Heart right ventricle (tissue), 16 donors: ENCODE measurements around the gene SLC6A6. TPM values are rescaled to one million over a fixed set of nuclear protein-coding genes. Genes with fewer than 3 reads are reported as not detected.

Experiments
- ATAC-seq, 8 donors: fragments of 200-7000 bp; cut with Tn5 transposase; one replicate each; pipeline ENCODE4 v1.9.1; 2020; ENCODE audit warnings: mild to moderate bottlenecking in 8 of 8, moderate library complexity in 8 of 8, moderate number of reproducible peaks in 1 of 8
- DNase-seq, 2 donors: peaks; one replicate each; pipeline ENCODE4 v3.0.0-alpha.2; 2020
- H3K27ac ChIP-seq, 10 donors: fragments of 200-600 bp; sonication (generic) in 2 of 10; one replicate each; pipeline versions ENCODE4 v1.5.0 to v1.8.0; 2020 to 2022; ENCODE audit warnings: mild to moderate bottlenecking in 3 of 10
- H3K27me3 ChIP-seq, 7 donors: fragments of 200-600 bp; one replicate each; pipeline ENCODE4 v1.8.0; 2021 to 2022; ENCODE audit warnings: mild to moderate bottlenecking in 2 of 7
- H3K36me3 ChIP-seq, 9 donors: fragments of 200-600 bp; sonication (generic) in 1 of 9; one replicate each; pipeline versions ENCODE4 v1.5.0 to v1.8.0; 2020 to 2022; ENCODE audit warnings: mild to moderate bottlenecking in 2 of 9
- H3K4me1 ChIP-seq, 9 donors: fragments of 200-600 bp; sonication (generic) in 1 of 9; one replicate each; pipeline versions ENCODE4 v1.5.0 to v1.8.0; 2020 to 2022; ENCODE audit warnings: mild to moderate bottlenecking in 4 of 9
- H3K4me3 ChIP-seq, 10 donors: fragments of 200-600 bp; sonication (generic) in 2 of 10; one replicate each; pipeline versions ENCODE4 v1.5.0 to v1.8.0; 2020 to 2022; ENCODE audit warnings: mild to moderate bottlenecking in 7 of 10, moderate library complexity in 2 of 10
- H3K9me3 ChIP-seq, 11 donors: fragments of 200-600 bp in 10 of 11; sonication (generic) in 2 of 11; one replicate each; pipeline versions ENCODE4 v1.5.0 to v1.8.0; 2013 to 2022; ENCODE audit warnings: mild to moderate bottlenecking in 2 of 11, control low read depth in 1 of 11, moderate library complexity in 1 of 11
- CTCF ChIP-seq, 9 donors: fragments of 200-600 bp; sonication (generic) in 2 of 9; IDR thresholded peaks; one replicate each; pipeline versions ENCODE4 v1.5.0 to v1.8.0; 2021 to 2022; ENCODE audit warnings: antibody characterized with exemption in 9 of 9, mild to moderate bottlenecking in 5 of 9, moderate library complexity in 1 of 9
- WGBS, 2 donors: extraction: QIAGEN DNeasy Blood & Tissue Kit; methylation state at CpG; one replicate each; pipeline ENCODE4 v1.1.7; 2013; ENCODE audit warnings: inconsistent platforms in 1 of 2; 5-methylcytosine and 5-hydroxymethylcytosine counted together
- intact Hi-C, 10 donors: fragments of 100-400 bp; cut with DNase I; formaldehyde crosslinking; loops; one replicate each; pipeline versions ENCODE4 v1.11.1 to v1.14.2; 2022
- polyA plus RNA-seq, 2 donors: library from polyadenylated mRNA; stranded (reverse); fragments of 200-250 nt; gene quantifications; one replicate each; pipeline ENCODE4 v1.2.3, GENCODE V29; 2013
- total RNA-seq, 10 donors: library from RNA; stranded (reverse); fragmentation: NEBNext Ultra II Directional in 3 of 10; extraction: Animal tissue kit (Norgen Biotek cat#: 25700) in 3 of 10; gene quantifications; one replicate each; pipeline versions ENCODE4 v1.2.1 to v1.2.4, GENCODE V29; 2021 to 2023
- donor health status: Arrhythmogenic right ventricular cardiomyopathy.
- donor health status: ischemic (EF 13 %, LVEDD 7.1; RV severe dilation, severe dysfunction).
- donor health status: healthy with polysubstance abuse.
- donor health status: DM: no; HTN: yes; CAD: no.
- donor health status: DM: no; HTN: no; CAD: no.
- donor health status: ischemic (EF 25% LVEDD 6.9; RV normal size, moderate dysfunction).
- donor health status: ischemic (EF 25% LVEDD 5.7; RV mildly dilated, moderate dysfunction).
- donor health status: healthy.
- donor health status: DM: yes; HTN: yes; CAD: no.
- donor health status: Ischemic cardiomyopathy.
- donor health status: ischemic (EF 35%, LVEDD 5.7; RV mildly dilated, moderate dysfunction).
- donor health status: nonischemic (EF 11% LVEDD 7.7; RV severe dilation, severe dysfunction).
- donor health status: DM: yes; HTN: yes; CAD: no.
- donor health status: PGD.
- donor health status: ischemic (EF 29% LVEDD 5.4; RV normal size, mild dysfunction).
- donor health status: nonischemic (EF 23%, LVEDD 6.1; RV moderate dilation, normal function).

The SLC6A6 gene
- total and polyA plus RNA-seq, 12 donors: 7.7 to 68.7 (median 44.0) TPM

DNA sequence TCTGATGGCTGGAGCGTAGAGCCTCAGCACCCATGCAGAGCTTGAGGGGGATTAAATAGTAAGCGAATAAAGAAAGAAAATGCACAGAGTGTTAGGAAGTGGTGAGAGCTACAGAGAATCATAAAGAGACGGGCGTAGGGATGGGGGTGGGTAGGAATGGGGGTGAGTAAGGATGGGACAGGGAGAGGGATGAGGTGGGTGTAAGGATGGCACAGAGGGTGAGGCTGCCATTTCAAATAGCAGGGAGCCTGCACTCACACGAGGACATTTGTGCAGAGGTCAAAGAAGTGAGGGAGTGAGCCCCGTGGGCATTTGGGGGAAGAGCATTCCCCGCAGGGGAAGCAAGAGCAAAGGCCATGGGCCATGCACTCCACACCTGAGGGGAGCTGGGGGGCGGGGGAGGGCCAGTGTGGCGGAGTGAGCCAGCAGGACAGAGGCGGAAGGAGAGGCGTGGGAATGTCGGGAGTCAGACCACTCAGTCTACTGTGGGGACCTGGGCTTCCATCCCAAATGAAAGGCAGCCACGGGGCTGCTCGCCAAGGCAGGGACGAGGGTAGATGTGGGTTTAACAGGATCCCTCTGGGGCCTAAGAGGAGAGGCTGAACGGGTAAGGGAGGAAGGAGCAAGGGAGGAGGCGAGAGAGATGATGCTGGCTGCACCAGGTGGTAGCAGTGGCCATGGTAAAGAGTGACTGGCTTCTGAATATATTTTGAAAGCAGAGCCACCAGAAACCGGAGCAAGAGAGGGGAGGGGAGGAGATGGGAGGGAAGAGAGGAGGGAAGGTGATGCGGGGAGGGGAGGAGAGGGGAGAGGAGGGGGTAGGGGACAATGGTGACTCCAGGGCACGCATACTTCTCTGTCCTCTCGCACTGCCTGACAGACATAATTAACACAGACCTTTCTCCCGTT lies 35.2 kb upstream of the SLC6A6 start:
- H3K36me3 ChIP-seq: no peaks in the 10 kb centered on the region
- H3K9me3 ChIP-seq: no peaks in the 10 kb centered on the region
- WGBS, 2 donors: 61 to 62% methylated on average over 22 of the region's 22 CpGs
- intact Hi-C loops: loop anchor here in 1 of 10 donors (10.0 kb wide), 1 partner anchor 62 kb away; no protein-coding TSS in a partner anchor
- no peak for ATAC-seq
- peaks cover 3 to 33% (median 25%) of the 10 kb centered on the region in 9 donors for H3K4me1 ChIP-seq
- DNase-seq: no peak
- no peak overlapping the region for H3K4me3 ChIP-seq
- TF ChIP-seq CTCF (IDR thresholded peaks at IDR 0.05): no peak
- H3K27me3 ChIP-seq: peaks cover 0 to 48% (median 32%) of the 10 kb centered on the region in 7 donors
- H3K27ac ChIP-seq: no peak overlapping the region

GRCh38 chr3:14368146-14368545 lies 34.3 kb upstream of the SLC6A6 start:
- WGBS, 2 donors: 92 to 93% methylated on average over 10 of the region's 10 CpGs

DNA sequence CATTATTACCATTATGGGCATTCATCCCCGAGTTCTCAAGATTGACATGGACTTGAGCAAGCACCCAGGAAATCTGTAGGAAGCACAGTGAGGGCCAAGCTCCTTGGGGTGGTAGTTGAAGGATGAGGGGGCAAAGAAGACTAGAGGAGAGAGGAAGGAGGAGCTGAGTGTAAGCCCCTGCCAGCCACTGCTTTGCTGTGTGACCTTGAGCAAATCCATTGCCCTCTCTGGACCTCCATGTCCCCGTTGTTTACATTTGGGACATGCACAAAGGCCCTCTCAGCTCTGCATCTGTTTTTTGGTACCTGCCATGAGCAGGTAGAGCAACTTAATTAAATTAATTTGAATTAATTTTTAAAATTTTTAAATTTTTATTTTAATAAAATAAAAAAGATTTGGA lies 33.5 kb upstream of the SLC6A6 start:
- H3K9me3 ChIP-seq: no peaks in the 10 kb centered on the region
- no peak overlapping the region for H3K4me3 ChIP-seq
- H3K36me3 ChIP-seq: no peaks in the 10 kb centered on the region
- TF ChIP-seq CTCF (IDR thresholded peaks at IDR 0.05): no peak
- intact Hi-C loops: loop anchor here in 1 of 10 donors (10.0 kb wide), 1 partner anchor 64 kb away; no protein-coding TSS in a partner anchor
- ATAC-seq: no peak
- H3K27ac ChIP-seq: no peak overlapping the region
- H3K27me3 ChIP-seq: peaks cover 0 to 51% (median 36%) of the 10 kb centered on the region in 7 donors
- peaks cover 8 to 46% (median 33%) of the 10 kb centered on the region in 9 donors for H3K4me1 ChIP-seq
- WGBS, 2 donors: 77 to 82% methylated on average over 2 of the region's 2 CpGs
- no peak for DNase-seq

More at GRCh38 chr3:14368146-14368545, 34.3 kb upstream of the SLC6A6 start:
- DNase-seq: no peak
- no peak for ATAC-seq
- no peak overlapping the region for H3K27ac ChIP-seq
- peaks cover 0 to 48% (median 32%) of the 10 kb centered on the region in 7 donors for H3K27me3 ChIP-seq
- no peak overlapping the region for H3K4me3 ChIP-seq
- no peak for TF ChIP-seq CTCF (IDR thresholded peaks at IDR 0.05)
- intact Hi-C loops: loop anchor here in 1 of 10 donors (10.0 kb wide), 1 partner anchor 63 kb away; no protein-coding TSS in a partner anchor
- H3K4me1 ChIP-seq: peaks cover 8 to 40% (median 33%) of the 10 kb centered on the region in 9 donors
- no peaks in the 10 kb centered on the region for H3K36me3 ChIP-seq
- no peaks in the 10 kb centered on the region for H3K9me3 ChIP-seq
